HUES64 (cell line): ENCODE data around the gene FUT1.
A peak's percentile ranks its signal among the peaks of the same experiment; 100 is the strongest.

Experiments
- H3K27ac ChIP-seq: 2 replicates; pipeline ENCODE4 v1.7.0; 2013; ENCODE audit warnings: low read depth, low read length, inconsistent platforms
- H3K27me3 ChIP-seq: 2 replicates; pipeline ENCODE4 v1.6.1; 2013; ENCODE audit warnings: mild to moderate bottlenecking, low read length; ENCODE audit not compliant: insufficient read depth
- H3K36me3 ChIP-seq: 2 replicates; pipeline ENCODE4 v1.6.1; 2013; ENCODE audit warnings: mild to moderate bottlenecking, low read length; ENCODE audit not compliant: insufficient read depth
- H3K4me1 ChIP-seq: 2 replicates; pipeline ENCODE4 v1.6.1; 2013; ENCODE audit warnings: mild to moderate bottlenecking, low read length, moderate library complexity; ENCODE audit not compliant: insufficient read depth
- H3K4me3 ChIP-seq: 2 replicates; pipeline ENCODE4 v1.5.1; 2013; ENCODE audit warnings: mild to moderate bottlenecking, low read length, moderate library complexity
- H3K9ac ChIP-seq: 2 replicates; pipeline ENCODE4 v1.6.1; 2013; ENCODE audit warnings: mild to moderate bottlenecking, low read depth, low read length
- H3K9me3 ChIP-seq: 2 replicates; pipeline ENCODE4 v1.6.1; 2013; ENCODE audit warnings: low read depth, low read length; ENCODE audit not compliant: insufficient read depth
- WGBS: fragments of 150-250, 120-280 bp; methylation state at CpG from one replicate; pipeline ENCODE4 v1.1.7; 2013; ENCODE audit warnings: missing lambda C conversion rate; 5-methylcytosine and 5-hydroxymethylcytosine counted together

FUT1 gene

GRCh38 chr19:48738557-48739403, 13.7 kb downstream of the FUT1 start:
- 2% methylated on average over 95 of the region's 96 CpGs for WGBS
- Histone ChIP-seq H3K4me1 (0 out of 2 replicates have a peak, but pooled peaks cover 12% of the 10 kb centered on the region), H3K27me3 (peaks cover 18% of the 10 kb centered on the region), H3K27ac (no peak overlapping the region), H3K36me3 (no peaks in the 10 kb centered on the region), H3K9me3 (no peaks in the 10 kb centered on the region), H3K9ac (0 out of 2 replicates have a peak overlapping the region, but pooled peaks have one; percentile 21), H3K4me3 (peak overlapping the region; percentile 69)

- 83% methylated on average over 22 of the region's 22 CpGs for WGBS
- Histone ChIP-seq H3K4me1 (0 out of 2 replicates have a peak, but pooled peaks cover 12% of the 10 kb centered on the region), H3K4me3 (peak overlapping the region; percentile 4; the same call in 1 of the 2 replicates), H3K9me3 (no peaks in the 10 kb centered on the region), H3K27me3 (peaks cover 18% of the 10 kb centered on the region), H3K9ac (no peak overlapping the region), H3K27ac (no peak overlapping the region), H3K36me3 (no peaks in the 10 kb centered on the region)
These were observed 15.0 kb downstream of the FUT1 start for GRCh38 chr19:48737360-48737998.

- no peaks in the 10 kb centered on the region for H3K36me3 ChIP-seq
- peak overlapping the region; percentile 43 for H3K9ac ChIP-seq
- H3K4me3 ChIP-seq, result peak overlapping the region; percentile 62
- peak overlapping the region; percentile 47; the same call in 1 of the 2 replicates for H3K27ac ChIP-seq
- no peaks in the 10 kb centered on the region for H3K9me3 ChIP-seq
- 1% methylated on average over 38 of the region's 38 CpGs for WGBS
- peaks cover 12% of the 10 kb centered on the region for H3K27me3 ChIP-seq
- H3K4me1 ChIP-seq, result 0 out of 2 replicates have a peak, but pooled peaks cover 3% of the 10 kb centered on the region
These were observed 17.3 kb downstream of the FUT1 start for GRCh38 chr19:48735031-48735615.

- Histone ChIP-seq H3K4me3 (peak overlapping the region; percentile 62), H3K9me3 (no peaks in the 10 kb centered on the region), H3K36me3 (no peaks in the 10 kb centered on the region), H3K27me3 (peaks cover 7% of the 10 kb centered on the region), H3K9ac (no peak overlapping the region), H3K27ac (no peak overlapping the region), H3K4me1 (no peaks in the 10 kb centered on the region)
- 93% methylated on average over 9 of the region's 9 CpGs for WGBS
These were observed 17.8 kb downstream of the FUT1 start for GRCh38 chr19:48734625-48735024.

- Histone ChIP-seq H3K36me3 (no peaks in the 10 kb centered on the region), H3K9ac (no peak overlapping the region), H3K9me3 (no peaks in the 10 kb centered on the region), H3K27me3 (no peaks in the 10 kb centered on the region), H3K27ac (no peak overlapping the region), H3K4me3 (no peak overlapping the region), H3K4me1 (no peaks in the 10 kb centered on the region)
- WGBS, result 91% methylated on average over 4 of the region's 4 CpGs
These were observed 21.0 kb downstream of the FUT1 start for GRCh38 chr19:48731452-48731851.

GRCh38 chr19:48728911-48729664, 23.4 kb downstream of the FUT1 start:
- no peaks in the 10 kb centered on the region for H3K4me1 ChIP-seq
- H3K36me3 ChIP-seq, result no peaks in the 10 kb centered on the region
- H3K27me3 ChIP-seq, result no peaks in the 10 kb centered on the region
- no peak overlapping the region for H3K27ac ChIP-seq
- H3K9me3 ChIP-seq, result no peaks in the 10 kb centered on the region
- no peak overlapping the region for H3K4me3 ChIP-seq
- WGBS, result 95% methylated on average over 77 of the region's 77 CpGs
- no peak overlapping the region for H3K9ac ChIP-seq

- H3K4me1 ChIP-seq, result no peaks in the 10 kb centered on the region
- H3K27me3 ChIP-seq, result no peaks in the 10 kb centered on the region
- H3K9me3 ChIP-seq, result no peaks in the 10 kb centered on the region
- H3K9ac ChIP-seq, result no peak overlapping the region
- H3K27ac ChIP-seq, result no peak overlapping the region
- H3K36me3 ChIP-seq, result no peaks in the 10 kb centered on the region
- H3K4me3 ChIP-seq, result no peak overlapping the region
- WGBS, result 98% methylated on average over 2 of the region's 2 CpGs
These were observed 25.9 kb downstream of the FUT1 start for GRCh38 chr19:48726556-48726955.

- no peak overlapping the region for H3K9ac ChIP-seq
- H3K4me3 ChIP-seq, result no peak overlapping the region
- H3K27ac ChIP-seq, result no peak overlapping the region
- H3K9me3 ChIP-seq, result no peaks in the 10 kb centered on the region
- H3K27me3 ChIP-seq, result no peaks in the 10 kb centered on the region
- H3K4me1 ChIP-seq, result peaks cover 2% of the 10 kb centered on the region; the same call in 1 of the 2 replicates
- WGBS, result 64% methylated on average over 11 of the region's 11 CpGs
- H3K36me3 ChIP-seq, result no peaks in the 10 kb centered on the region
These were observed 27.4 kb downstream of the FUT1 start for GRCh38 chr19:48724796-48725753.

- Histone ChIP-seq H3K27ac (no peak overlapping the region), H3K4me3 (no peak overlapping the region), H3K4me1 (peaks cover 11% of the 10 kb centered on the region; the same call in 1 of the 2 replicates), H3K9ac (no peak overlapping the region), H3K9me3 (no peaks in the 10 kb centered on the region), H3K36me3 (no peaks in the 10 kb centered on the region), H3K27me3 (no peaks in the 10 kb centered on the region)
- 92% methylated on average over 11 of the region's 11 CpGs for WGBS
These were observed 30.2 kb downstream of the FUT1 start for GRCh38 chr19:48722196-48722708.
